ENCODE measurements around the gene CC2D1A. TPM values are rescaled to one million over a fixed set of nuclear protein-coding genes. Genes with fewer than 3 reads are reported as not detected.

Gene CC2D1A
- 8.5 and 27.5 TPM in 2 replicates for total RNA-seq

GRCh38 chr19:13905634-13906520 is at the start of gene CC2D1A, which contains the start of gene BRME1:
CC2D1A (plus strand) TSS chr19:13906201; CDS start chr19:13906442, 241 bp downstream.
BRME1 (minus strand) TSS chr19:13906117; CDS start chr19:13904892, 1,225 bp downstream.

GRCh38 chr19:13876834-13877233 is 29.2 kb upstream of the CC2D1A start, which contains the start of gene NANOS3:
NANOS3 (plus strand) TSS chr19:13877134; CDS start chr19:13877249, 115 bp downstream.

DNA sequence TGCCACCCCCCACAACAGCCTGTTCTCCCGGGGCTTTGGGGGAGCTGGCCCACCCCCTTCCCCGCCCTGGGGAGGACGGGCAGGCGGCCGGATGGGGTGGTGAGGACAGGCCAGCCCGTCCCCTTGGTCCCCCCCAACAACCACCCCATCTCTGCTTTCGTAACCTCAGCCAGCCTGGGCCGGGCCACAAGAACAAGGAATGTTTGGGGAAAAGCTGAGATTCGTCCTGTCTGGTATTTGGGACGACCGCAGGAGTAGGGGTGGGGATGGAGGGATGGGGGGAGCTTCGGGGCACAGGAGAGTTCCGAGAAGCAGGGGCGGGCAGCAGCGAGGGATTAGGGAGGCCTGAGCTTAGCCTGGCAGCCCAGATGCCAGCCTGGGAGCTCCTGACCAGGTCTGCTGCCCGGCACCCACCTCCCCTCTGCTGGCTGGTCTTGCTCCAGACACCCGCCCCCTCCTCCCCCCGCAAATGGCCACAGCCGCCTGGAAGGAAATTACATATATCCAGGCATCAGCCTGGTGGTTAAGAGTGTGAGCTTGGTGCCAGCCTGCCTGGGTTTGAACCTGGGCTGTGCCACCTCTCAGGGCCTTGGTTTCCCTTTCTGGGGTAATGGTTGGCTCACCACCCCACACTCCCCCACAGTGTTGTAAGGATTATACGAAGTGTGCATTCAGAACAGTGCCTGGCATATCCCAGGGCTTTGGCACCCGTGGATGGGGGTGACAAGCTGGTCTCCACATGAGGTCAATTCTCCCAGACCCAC is 32.5 kb downstream of the CC2D1A start, which contains the start of gene PODNL1:
Gene PODNL1 (minus strand): TSS at position 117 of the 764 bp plus-strand sequence. CDS start 236 bp downstream, outside the sequence.

GRCh38 chr19:13952154-13952930 is 46.3 kb downstream of the CC2D1A start, which contains the start of gene DCAF15:
DCAF15 (plus strand) TSS chr19:13952509; CDS start chr19:13952513, 4 bp downstream.

Other genes with a start within 250 kb of the CC2D1A start
- gene MRI1, start 141.7 kb upstream of the CC2D1A start, total RNA-seq = 18.1 and 22.6 TPM in 2 replicates
- 34.5 and 43.8 TPM in 2 replicates for gene C19orf53, start 131.7 kb upstream of the CC2D1A start, total RNA-seq
- gene ZSWIM4, start 110.8 kb upstream of the CC2D1A start, total RNA-seq = 4.1 and 21.9 TPM in 2 replicates
- gene NANOS3, start 29.1 kb upstream of the CC2D1A start, total RNA-seq = 0.14 TPM in 1 of 2 replicates, not detected in the other
- 0.68 and 1.8 TPM in 2 replicates for gene BRME1, start 84 bp upstream of the CC2D1A start, total RNA-seq
- gene PODNL1, start 32.2 kb downstream of the CC2D1A start, total RNA-seq = under 0.01 and 2.5 TPM in 2 replicates
- 7.9 and 11.4 TPM in 2 replicates for gene DCAF15, start 46.3 kb downstream of the CC2D1A start, total RNA-seq
- 1.7 and 7.8 TPM in 2 replicates for gene RFX1, start 100.1 kb downstream of the CC2D1A start, total RNA-seq
- gene RLN3, start 121.9 kb downstream of the CC2D1A start, total RNA-seq = not detected in 2 replicates
- gene IL27RA, start 125.6 kb downstream of the CC2D1A start, total RNA-seq = 0.34 and 6.1 TPM in 2 replicates
- not detected in 2 replicates for gene PALM3, start 155.9 kb downstream of the CC2D1A start, total RNA-seq
- 0.34 and 1.00 TPM in 2 replicates for gene MISP3, start 166.6 kb downstream of the CC2D1A start, total RNA-seq
- gene C19orf67, start 179.6 kb downstream of the CC2D1A start, total RNA-seq = 0.14 TPM in 1 of 2 replicates, not detected in the other
- gene SAMD1, start 184.6 kb downstream of the CC2D1A start, total RNA-seq = 19.8 and 41.8 TPM in 2 replicates
- gene PRKACA, start 211.6 kb downstream of the CC2D1A start, total RNA-seq = 15.0 and 34.0 TPM in 2 replicates
- under 0.01 and 0.28 TPM in 2 replicates for gene ASF1B, start 230.4 kb downstream of the CC2D1A start, total RNA-seq